ENCODE data around the gene TINCR.

The TINCR gene

DNA sequence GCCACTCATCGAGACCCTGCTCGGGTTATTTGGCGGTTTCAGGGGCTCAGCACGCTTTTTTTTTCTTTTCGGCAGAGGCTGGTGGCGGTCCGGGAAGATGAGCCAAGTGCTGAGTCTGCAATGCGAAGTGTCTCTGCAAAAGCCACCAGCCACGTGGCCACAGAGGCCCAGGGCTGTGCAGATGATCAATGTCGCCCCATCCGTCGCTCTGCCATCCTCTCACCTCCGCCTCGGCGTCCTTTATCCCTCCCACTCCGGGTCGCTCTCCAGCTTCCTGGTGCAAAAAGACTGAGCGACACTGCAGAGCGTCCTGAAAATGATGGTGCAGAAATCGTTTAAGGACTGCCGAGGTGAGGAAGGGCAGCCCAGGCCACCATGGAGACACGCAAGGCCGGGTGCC is 55.0 kb downstream of the TINCR start:
- no peak for DNase-seq (ENCODE audit: low spot score)

Data from germinal center (tissue), 1 donor.